HG03025 (cell line): ENCODE measurements around the gene ZNF419.
A peak's percentile ranks its signal among the peaks of the same experiment; 100 is the strongest.

ENCODE experiments used
- ATAC-seq: cut with Tn5 transposase; IDR thresholded peaks from one replicate; pipeline ENCODE4 v1.9.1; 2021; ENCODE audit warnings: mild to moderate bottlenecking, moderate library complexity; ENCODE audit not compliant: unreplicated experiment, low FRiP score

The ZNF419 gene

GRCh38 chr19:57527136-57527881, 39.8 kb downstream of the ZNF419 start, which contains the start of gene ZNF549:
TSS of gene ZNF549 (plus strand) at chr19:57527356. CDS start at chr19:57527574, 218 bp downstream.
- peak; percentile 97 for ATAC-seq

- no peak for ATAC-seq
Observed at GRCh38 chr19:57537953-57538547, 50.5 kb downstream of the ZNF419 start.
